MG63 (cell line): Measurements from ENCODE around the gene HAO2. TPM values are rescaled to one million over a fixed set of nuclear protein-coding genes. Genes with fewer than 3 reads are reported as not detected.

Experiments used
- DNase-seq: peaks from one replicate; pipeline ENCODE4 v3.0.0-alpha.2; 2020
- H3K27me3 ChIP-seq: fragments of 250-450 bp; sonication (Bioruptor Pico); 2 replicates; pipeline ENCODE4 v1.5.1; 2020; ENCODE audit warnings: mild to moderate bottlenecking, moderate library complexity
- H3K36me3 ChIP-seq: fragments of 250-450 bp; sonication (Bioruptor Pico); 2 replicates; pipeline ENCODE4 v1.5.1; 2020; ENCODE audit warnings: mild to moderate bottlenecking, moderate library complexity
- H3K4me3 ChIP-seq: fragments of 250-450 bp; sonication (Bioruptor Pico); 2 replicates; pipeline ENCODE4 v1.5.1; 2020; ENCODE audit warnings: mild to moderate bottlenecking, moderate library complexity
- H3K9me3 ChIP-seq: fragments of 250-450 bp; sonication (Bioruptor Pico); 2 replicates; pipeline ENCODE4 v1.5.1; 2020; ENCODE audit warnings: mild to moderate bottlenecking, moderate library complexity
- total RNA-seq: library from RNA; depleted of rRNA; stranded (reverse); fragments of >200 nt; shearing (Covaris generic); gene quantifications from 2 replicates; pipeline ENCODE4 v1.2.3, GENCODE V29; 2014; ENCODE audit warnings: low replicate concordance

HAO2 gene
- total RNA-seq, 1 experiment from 2014 or later = not detected

GRCh38 chr1:119396982-119397381 is 28.4 kb downstream of the HAO2 start:
- H3K4me3 ChIP-seq = no peak overlapping the region
- DNase-seq = no peak
- peaks cover 4% of the 10 kb centered on the region for H3K9me3 ChIP-seq
- peaks cover 3% of the 10 kb centered on the region for H3K27me3 ChIP-seq
- no peaks in the 10 kb centered on the region for H3K36me3 ChIP-seq

- no peak for DNase-seq
- H3K9me3 ChIP-seq = peaks cover 4% of the 10 kb centered on the region
- H3K4me3 ChIP-seq = no peak overlapping the region
- no peaks in the 10 kb centered on the region for H3K36me3 ChIP-seq
- H3K27me3 ChIP-seq = peaks cover 3% of the 10 kb centered on the region
Measured at GRCh38 chr1:119397986-119398385, 29.4 kb downstream of the HAO2 start.

GRCh38 chr1:119404736-119405135 is 36.2 kb downstream of the HAO2 start:
- peaks cover 33% of the 10 kb centered on the region for H3K9me3 ChIP-seq
- peaks cover 12% of the 10 kb centered on the region for H3K27me3 ChIP-seq
- H3K4me3 ChIP-seq = no peak overlapping the region
- H3K36me3 ChIP-seq = no peaks in the 10 kb centered on the region
- no peak for DNase-seq

- no peaks in the 10 kb centered on the region for H3K36me3 ChIP-seq
- H3K4me3 ChIP-seq = no peak overlapping the region
- peaks cover 22% of the 10 kb centered on the region for H3K9me3 ChIP-seq
- no peaks in the 10 kb centered on the region; the same call in 1 of the 2 replicates for H3K27me3 ChIP-seq
- peak; percentile 79 for DNase-seq
Measured at GRCh38 chr1:119409731-119410130, 41.1 kb downstream of the HAO2 start.

GRCh38 chr1:119410961-119411360 is 42.4 kb downstream of the HAO2 start:
- no peak for DNase-seq
- Histone ChIP-seq H3K27me3 (no peaks in the 10 kb centered on the region; the same call in 1 of the 2 replicates), H3K9me3 (peaks cover 19% of the 10 kb centered on the region), H3K4me3 (no peak overlapping the region), H3K36me3 (no peaks in the 10 kb centered on the region)

- no peaks in the 10 kb centered on the region; the same call in 1 of the 2 replicates for H3K27me3 ChIP-seq
- DNase-seq = no peak
- no peak within 1 kb of the TSS for H3K4me3 ChIP-seq
- no peaks in the 10 kb centered on the region for H3K9me3 ChIP-seq
- H3K36me3 ChIP-seq = no peaks in the 10 kb centered on the region
Measured at GRCh38 chr1:119414950-119415349, 46.4 kb downstream of the HAO2 start, which contains the start of gene HSD3B2. HSD3B2 (plus strand) TSS chr1:119415150; CDS start chr1:119415420, 270 bp downstream.

GRCh38 chr1:119416006-119416640 is 47.5 kb downstream of the HAO2 start:
- no peak overlapping the region for H3K4me3 ChIP-seq
- no peaks in the 10 kb centered on the region for H3K36me3 ChIP-seq
- no peaks in the 10 kb centered on the region; the same call in 1 of the 2 replicates for H3K27me3 ChIP-seq
- no peak for DNase-seq
- no peaks in the 10 kb centered on the region for H3K9me3 ChIP-seq

- H3K36me3 ChIP-seq = no peaks in the 10 kb centered on the region
- H3K9me3 ChIP-seq = no peaks in the 10 kb centered on the region
- no peaks in the 10 kb centered on the region; the same call in 1 of the 2 replicates for H3K27me3 ChIP-seq
- H3K4me3 ChIP-seq = no peak overlapping the region
- no peak for DNase-seq
Measured at GRCh38 chr1:119419109-119419508, 50.5 kb downstream of the HAO2 start.

- Histone ChIP-seq H3K4me3 (no peak overlapping the region), H3K36me3 (no peaks in the 10 kb centered on the region), H3K27me3 (no peaks in the 10 kb centered on the region), H3K9me3 (no peaks in the 10 kb centered on the region)
- no peak for DNase-seq
Measured at GRCh38 chr1:119420638-119421037, 52.1 kb downstream of the HAO2 start.

GRCh38 chr1:119422631-119423030 is 54.0 kb downstream of the HAO2 start:
- no peaks in the 10 kb centered on the region for H3K9me3 ChIP-seq
- no peaks in the 10 kb centered on the region for H3K36me3 ChIP-seq
- no peak for DNase-seq
- H3K27me3 ChIP-seq = no peaks in the 10 kb centered on the region
- no peak overlapping the region for H3K4me3 ChIP-seq

GRCh38 chr1:119428991-119429390 is 60.4 kb downstream of the HAO2 start:
- Histone ChIP-seq H3K9me3 (no peaks in the 10 kb centered on the region), H3K27me3 (peaks cover 4% of the 10 kb centered on the region), H3K4me3 (no peak overlapping the region), H3K36me3 (no peaks in the 10 kb centered on the region)
- no peak for DNase-seq

GRCh38 chr1:119429687-119430086 is 61.1 kb downstream of the HAO2 start:
- peaks cover 4% of the 10 kb centered on the region for H3K27me3 ChIP-seq
- H3K4me3 ChIP-seq = no peak overlapping the region
- DNase-seq = no peak
- H3K9me3 ChIP-seq = no peaks in the 10 kb centered on the region
- H3K36me3 ChIP-seq = no peaks in the 10 kb centered on the region

GRCh38 chr1:119430486-119430885 is 61.9 kb downstream of the HAO2 start:
- no peaks in the 10 kb centered on the region for H3K36me3 ChIP-seq
- H3K27me3 ChIP-seq = peaks cover 4% of the 10 kb centered on the region
- H3K9me3 ChIP-seq = no peaks in the 10 kb centered on the region
- no peak overlapping the region for H3K4me3 ChIP-seq
- DNase-seq = no peak

- Histone ChIP-seq H3K27me3 (peaks cover 4% of the 10 kb centered on the region), H3K9me3 (no peaks in the 10 kb centered on the region), H3K4me3 (no peak overlapping the region), H3K36me3 (no peaks in the 10 kb centered on the region)
- DNase-seq = no peak
Measured at GRCh38 chr1:119431836-119432235, 63.3 kb downstream of the HAO2 start.

- no peaks in the 10 kb centered on the region for H3K36me3 ChIP-seq
- H3K4me3 ChIP-seq = no peak overlapping the region
- peak; percentile 49 for DNase-seq
- no peaks in the 10 kb centered on the region for H3K9me3 ChIP-seq
- peaks cover 5% of the 10 kb centered on the region; the same call in 1 of the 2 replicates for H3K27me3 ChIP-seq
Measured at GRCh38 chr1:119435052-119435451, 66.5 kb downstream of the HAO2 start.

- peaks cover 14% of the 10 kb centered on the region for H3K27me3 ChIP-seq
- H3K36me3 ChIP-seq = no peaks in the 10 kb centered on the region
- H3K4me3 ChIP-seq = no peak overlapping the region
- DNase-seq = no peak
- no peaks in the 10 kb centered on the region for H3K9me3 ChIP-seq
Measured at GRCh38 chr1:119438761-119439160, 70.2 kb downstream of the HAO2 start.

GRCh38 chr1:119440721-119441307 is 72.2 kb downstream of the HAO2 start:
- Histone ChIP-seq H3K9me3 (no peaks in the 10 kb centered on the region), H3K36me3 (no peaks in the 10 kb centered on the region), H3K4me3 (no peak overlapping the region), H3K27me3 (peaks cover 14% of the 10 kb centered on the region)
- DNase-seq = no peak

- Histone ChIP-seq H3K36me3 (no peaks in the 10 kb centered on the region), H3K9me3 (no peaks in the 10 kb centered on the region), H3K4me3 (no peak overlapping the region), H3K27me3 (peaks cover 17% of the 10 kb centered on the region)
- no peak for DNase-seq
Measured at GRCh38 chr1:119442756-119443155, 74.2 kb downstream of the HAO2 start.
